Left hindlimb (tissue), 1 donor: ENCODE data around the gene PHOX2A.
"Not testable (repeated sequence)": the region's sequence is repeated elsewhere in the genome, so short reads cannot be mapped to it uniquely, and the experiment has no call there.

Experiments
- DNase-seq: peaks from one replicate; pipeline ENCODE4 v3.0.0-alpha.2; 2018

The PHOX2A gene

DNA sequence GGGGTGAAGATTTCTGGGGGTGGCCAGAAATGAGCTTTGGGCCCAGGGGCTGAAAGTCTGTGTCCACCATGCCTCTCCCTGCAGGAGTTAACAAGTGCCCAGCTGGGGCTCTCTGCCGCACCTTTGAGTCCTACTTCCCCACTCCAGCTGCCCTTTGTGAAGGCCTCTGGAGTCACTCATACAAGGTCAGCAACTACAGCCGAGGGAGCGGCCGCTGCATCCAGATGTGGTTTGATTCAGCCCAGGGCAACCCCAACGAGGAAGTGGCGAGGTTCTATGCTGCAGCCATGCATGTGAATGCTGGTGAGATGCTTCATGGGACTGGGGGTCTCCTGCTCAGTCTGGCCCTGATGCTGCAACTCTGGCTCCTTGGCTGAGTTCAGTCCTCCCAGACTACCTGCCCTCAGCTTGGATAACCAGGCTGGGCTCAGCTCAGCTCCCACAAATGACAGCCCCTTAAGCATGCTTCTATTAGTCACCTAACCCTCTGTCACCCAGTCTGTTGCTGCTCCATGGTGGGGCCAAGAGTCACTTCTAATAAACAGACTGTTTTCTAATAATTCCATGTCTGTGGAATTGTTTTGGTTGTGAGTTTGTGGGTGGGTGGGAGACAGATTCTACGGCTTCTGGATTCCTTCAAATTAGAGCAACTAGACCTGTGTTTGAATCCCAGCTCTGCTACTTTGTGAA is 22.4 kb downstream of the PHOX2A start:
- no peak for DNase-seq

DNA sequence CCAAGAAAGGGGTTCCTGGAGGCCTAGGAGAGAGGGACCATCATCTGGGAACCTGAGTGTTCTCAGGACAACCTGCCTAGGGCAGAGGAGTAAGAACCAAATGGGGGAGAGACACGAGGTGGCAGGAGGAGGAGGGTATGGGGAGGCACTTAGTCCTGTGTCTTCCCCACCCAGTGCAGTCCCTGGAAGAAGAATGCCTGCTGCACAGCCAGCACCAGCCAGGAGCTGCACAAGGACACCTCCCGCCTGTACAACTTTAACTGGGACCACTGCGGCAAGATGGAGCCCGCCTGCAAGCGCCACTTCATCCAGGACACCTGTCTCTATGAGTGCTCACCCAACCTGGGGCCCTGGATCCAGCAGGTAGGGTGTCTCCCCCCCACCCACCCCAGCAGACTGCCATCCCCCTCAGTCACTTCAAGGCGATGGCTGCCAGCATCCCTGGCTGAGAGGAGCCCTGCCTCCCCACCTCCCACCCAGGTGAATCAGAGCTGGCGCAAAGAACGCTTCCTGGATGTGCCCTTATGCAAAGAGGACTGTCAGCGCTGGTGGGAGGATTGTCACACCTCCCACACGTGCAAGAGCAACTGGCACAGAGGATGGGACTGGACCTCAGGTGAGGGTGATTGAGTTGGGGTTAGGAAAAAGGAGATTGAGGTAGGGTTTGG is 23.1 kb downstream of the PHOX2A start:
- DNase-seq: no peak

DNA sequence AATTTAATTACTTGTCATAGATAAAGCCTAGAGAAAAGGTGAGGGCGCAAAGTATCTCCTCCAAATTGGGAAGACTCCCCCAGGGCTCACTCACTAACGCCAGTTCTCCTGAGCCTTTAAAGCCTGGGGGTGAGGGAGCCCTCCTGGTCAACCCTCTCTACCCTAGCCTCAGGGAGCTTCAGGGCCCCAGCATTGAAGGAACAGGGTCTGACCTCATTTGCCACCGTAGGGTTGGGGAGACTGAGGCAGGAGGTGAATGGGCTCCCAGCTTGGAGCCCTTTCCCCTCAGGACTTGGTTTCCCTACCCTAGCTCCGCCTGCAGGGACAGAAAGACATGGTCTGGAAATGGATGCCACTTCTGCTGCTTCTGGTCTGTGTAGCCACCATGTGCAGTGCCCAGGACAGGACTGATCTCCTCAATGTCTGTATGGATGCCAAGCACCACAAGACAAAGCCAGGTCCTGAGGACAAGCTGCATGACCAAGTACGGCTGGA is 25.7 kb downstream of the PHOX2A start:
- no peak for DNase-seq

DNA sequence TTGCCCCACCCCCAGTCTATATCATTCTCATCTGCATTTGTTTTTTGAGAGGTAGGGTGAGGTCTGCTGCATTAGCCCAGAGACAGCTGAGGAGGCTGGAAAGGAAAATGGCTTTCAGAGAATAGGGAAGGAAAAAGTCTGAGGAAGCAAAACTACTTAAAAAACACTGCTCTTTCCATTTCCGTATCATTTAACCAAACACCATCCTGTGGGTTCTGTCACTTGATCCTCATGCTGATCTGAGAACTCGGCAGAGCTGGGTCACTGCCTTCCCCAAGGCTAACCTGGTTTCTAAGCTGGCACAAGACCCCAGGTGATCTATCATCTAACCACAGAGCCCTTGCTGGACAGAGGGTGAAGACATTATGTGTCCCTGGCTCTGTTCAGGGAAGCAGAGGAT is 26.1 kb downstream of the PHOX2A start:
- no peak for DNase-seq

DNA sequence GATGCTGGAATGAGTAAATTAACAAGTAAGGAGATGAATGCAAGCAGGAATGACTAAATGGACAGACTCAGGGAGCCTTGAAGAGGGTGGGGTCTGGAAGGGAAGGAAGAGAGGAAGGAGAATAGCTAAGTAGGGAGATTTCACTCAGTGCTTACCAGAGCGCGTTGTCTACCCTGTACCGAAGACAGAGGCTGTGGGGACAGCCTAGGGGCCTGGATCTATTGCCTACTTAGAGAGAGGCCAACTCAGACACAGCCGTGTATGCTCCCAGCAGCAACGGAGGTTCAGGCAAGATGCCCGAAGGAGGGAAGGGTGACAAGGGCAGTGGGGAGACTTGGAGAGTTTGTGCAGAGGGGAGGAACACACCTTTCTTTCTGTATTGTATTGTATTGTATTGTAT is 27.3 kb downstream of the PHOX2A start, which contains the start of gene FOLR2:
Gene FOLR2, plus strand, starts transcription at position 157 of the 400 bp plus-strand sequence. CDS start 1,791 bp downstream, outside the sequence.
- DNase-seq: no peak

DNA sequence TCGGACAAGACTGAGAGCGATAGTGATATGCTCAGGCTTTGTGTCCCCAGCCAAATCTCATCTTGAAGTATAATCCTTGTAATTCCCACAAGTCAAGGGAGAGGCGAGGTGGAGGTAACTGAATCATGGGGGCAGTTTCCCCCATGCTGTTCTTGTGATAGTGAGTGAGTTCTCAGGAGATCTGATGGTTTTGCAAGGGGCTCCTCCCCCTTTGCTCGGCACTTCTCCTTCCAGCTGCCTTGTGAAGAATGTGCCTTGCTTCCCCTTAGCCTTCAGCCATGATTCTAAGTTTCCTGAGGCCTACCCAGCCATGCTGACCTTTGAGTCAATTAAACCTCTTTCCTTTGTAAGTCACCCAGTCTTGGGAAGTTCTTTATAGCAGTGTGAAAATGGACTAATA is 34.9 kb downstream of the PHOX2A start:
- no peak for DNase-seq

DNA sequence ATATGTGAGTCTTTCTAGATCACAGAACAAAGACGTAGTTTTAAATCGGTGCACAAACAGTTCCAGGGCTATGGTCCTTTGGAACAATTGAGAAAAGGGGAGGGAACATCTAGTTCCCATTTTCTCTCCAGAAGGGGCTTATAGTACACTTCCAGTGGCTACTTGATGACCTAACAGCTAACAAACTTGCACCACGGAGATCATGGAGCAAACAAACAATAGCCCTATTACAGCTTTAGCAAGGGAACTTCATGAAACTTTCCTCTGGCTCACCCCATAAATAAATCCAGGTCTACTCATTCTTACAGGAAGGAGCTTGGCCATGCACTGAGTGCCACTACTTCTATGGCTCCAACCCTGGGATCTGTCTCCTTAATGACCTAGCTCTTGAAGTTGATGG is 35.7 kb downstream of the PHOX2A start:
- no peak for DNase-seq

DNA sequence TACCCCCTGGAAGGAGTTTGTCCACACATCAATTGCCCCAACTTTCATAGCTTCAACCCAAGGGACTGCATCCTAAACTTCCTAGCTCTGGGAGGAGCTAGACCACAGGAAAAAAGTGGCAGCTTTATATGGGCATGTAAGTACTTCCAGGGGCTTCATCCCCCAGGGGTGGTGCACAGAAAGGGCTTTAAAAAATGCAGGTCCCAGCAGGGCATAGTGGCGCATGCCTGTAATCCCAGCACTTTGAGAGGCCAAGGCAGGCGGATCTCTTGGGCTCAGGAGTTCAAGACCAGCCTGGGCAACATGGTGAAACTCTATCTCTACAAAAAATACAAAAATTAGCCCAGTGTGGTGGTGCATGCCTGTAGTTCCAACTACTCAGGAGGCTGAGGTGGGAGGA is 37.2 kb downstream of the PHOX2A start:
- DNase-seq: not testable (repeated sequence)

DNA sequence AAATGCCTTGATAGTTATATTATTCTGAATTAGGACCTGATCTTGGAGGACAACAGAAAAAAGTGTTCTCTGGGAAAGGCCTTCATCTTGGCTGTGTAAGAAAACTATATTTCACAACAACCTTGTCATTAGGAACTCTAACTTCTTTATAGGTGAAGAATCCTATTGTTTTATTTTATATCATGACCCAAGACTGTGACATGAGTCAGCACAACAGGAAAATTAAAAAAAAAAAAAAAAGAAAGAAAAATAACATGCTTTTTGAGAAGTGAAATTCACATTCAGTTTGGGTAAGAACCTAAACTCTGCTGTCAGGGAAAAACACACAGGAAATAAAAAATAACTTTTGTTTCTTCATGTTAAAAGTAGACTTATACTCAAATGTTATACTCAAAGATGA is 39.1 kb downstream of the PHOX2A start:
- DNase-seq: no peak

DNA sequence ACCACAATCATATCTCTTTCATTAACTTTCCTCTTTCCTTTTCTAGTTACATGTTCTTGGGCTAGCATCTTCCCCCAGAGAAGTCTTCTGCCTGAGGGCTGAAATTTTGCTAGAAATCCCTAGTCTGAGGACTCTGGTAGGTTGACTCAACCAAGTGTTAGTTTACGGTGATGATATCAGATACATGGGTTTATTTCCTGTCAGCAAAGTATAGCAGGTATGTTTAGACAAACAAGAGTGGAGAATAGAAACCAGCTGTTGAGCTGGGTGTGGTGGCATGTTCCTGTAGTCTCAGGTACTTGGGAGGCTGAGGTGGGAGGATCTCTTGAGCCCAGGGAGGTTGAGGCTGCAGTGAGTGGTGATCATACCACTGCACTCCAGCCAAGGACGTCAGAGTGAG is 40.8 kb downstream of the PHOX2A start:
- DNase-seq: no peak

DNA sequence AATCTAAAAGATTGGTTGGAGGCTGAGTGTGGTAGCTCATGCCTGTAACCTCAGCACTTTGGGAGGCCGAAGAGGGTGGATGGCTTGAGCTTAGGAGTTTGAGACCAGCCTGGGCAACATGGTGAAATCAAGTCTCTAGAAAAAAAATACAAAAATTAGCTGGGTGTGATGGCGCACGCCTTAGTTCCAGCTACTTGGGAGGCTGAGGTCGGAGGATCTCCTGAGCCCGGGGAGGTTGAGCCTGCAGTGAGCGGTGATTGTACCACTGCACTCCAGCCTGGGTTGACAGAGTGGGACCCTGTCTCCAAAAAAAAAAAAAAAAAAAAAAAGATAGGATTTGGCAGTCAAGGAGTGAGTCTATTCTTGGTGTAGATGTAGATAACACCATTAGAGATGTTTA is 41.4 kb downstream of the PHOX2A start:
- DNase-seq: no peak

DNA sequence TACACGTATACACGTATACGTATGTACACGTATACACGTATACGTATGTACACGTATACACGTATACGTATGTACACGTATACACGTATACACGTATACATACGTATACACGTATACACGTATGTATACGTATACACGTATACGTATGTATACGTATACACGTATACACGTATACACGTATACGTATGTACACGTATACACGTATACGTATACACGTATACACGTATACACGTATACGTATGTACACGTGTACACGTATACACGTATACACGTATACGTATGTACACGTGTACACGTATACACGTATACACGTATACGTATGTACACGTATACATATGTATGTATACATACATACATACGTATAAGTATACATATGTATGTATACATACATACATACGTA is 42.5 kb downstream of the PHOX2A start:
- DNase-seq: not testable (repeated sequence)

DNA sequence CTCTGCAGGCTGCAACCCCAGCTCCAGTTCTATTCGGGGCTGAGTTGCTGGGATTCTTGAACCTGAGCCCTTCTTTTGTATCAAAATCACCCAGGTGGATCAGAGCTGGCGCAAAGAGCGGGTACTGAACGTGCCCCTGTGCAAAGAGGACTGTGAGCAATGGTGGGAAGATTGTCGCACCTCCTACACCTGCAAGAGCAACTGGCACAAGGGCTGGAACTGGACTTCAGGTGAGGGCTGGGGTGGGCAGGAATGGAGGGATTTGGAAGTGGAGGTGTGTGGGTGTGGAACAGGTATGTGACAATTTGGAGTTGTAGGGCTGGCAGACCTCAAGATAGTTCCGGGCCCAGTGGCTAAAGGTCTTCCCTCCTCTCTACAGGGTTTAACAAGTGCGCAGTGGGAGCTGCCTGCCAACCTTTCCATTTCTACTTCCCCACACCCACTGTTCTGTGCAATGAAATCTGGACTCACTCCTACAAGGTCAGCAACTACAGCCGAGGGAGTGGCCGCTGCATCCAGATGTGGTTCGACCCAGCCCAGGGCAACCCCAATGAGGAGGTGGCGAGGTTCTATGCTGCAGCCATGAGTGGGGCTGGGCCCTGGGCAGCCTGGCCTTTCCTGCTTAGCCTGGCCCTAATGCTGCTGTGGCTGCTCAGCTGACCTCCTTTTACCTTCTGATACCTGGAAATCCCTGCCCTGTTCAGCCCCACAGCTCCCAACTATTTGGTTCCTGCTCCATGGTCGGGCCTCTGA is 48.3 kb downstream of the PHOX2A start:
- DNase-seq: no peak

DNA sequence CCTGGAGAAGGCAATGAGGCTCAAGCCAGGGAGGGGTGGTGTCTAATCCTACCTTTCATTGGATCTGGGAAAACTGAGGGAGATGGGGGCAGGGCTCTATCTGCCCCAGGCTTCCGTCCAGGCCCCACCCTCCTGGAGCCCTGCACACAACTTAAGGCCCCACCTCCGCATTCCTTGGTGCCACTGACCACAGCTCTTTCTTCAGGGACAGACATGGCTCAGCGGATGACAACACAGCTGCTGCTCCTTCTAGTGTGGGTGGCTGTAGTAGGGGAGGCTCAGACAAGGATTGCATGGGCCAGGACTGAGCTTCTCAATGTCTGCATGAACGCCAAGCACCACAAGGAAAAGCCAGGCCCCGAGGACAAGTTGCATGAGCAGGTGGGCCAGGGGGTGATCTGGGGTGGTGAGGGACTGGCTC is 52.0 kb downstream of the PHOX2A start, which contains the start of gene FOLR1:
Gene FOLR1, plus strand, starts transcription at position 180 of the 421 bp plus-strand sequence. Its CDS starts 34 bp downstream, at position 214.
- no peak for DNase-seq

DNA sequence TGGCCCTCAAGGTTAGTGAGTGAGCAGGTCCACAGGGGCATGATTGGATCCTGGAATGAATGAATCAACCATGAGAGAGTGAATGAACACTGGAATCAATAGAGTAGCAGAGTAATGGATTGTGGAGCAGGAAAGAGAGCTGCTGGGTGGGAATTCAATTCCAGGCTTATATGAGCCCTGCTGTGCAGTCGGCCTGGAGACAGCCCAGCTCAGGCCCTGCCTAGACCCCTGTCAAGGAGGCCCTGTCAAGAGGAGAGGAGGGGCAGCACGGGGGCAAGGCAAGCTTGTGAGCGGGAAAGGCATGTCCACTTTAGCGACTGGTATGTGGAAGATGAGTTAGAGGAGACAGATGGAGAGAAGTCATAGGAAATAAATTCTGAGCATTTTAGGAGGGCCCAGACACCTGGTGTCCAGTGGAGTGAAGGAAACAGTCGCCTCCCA is 53.3 kb downstream of the PHOX2A start:
- no peak for DNase-seq

DNA sequence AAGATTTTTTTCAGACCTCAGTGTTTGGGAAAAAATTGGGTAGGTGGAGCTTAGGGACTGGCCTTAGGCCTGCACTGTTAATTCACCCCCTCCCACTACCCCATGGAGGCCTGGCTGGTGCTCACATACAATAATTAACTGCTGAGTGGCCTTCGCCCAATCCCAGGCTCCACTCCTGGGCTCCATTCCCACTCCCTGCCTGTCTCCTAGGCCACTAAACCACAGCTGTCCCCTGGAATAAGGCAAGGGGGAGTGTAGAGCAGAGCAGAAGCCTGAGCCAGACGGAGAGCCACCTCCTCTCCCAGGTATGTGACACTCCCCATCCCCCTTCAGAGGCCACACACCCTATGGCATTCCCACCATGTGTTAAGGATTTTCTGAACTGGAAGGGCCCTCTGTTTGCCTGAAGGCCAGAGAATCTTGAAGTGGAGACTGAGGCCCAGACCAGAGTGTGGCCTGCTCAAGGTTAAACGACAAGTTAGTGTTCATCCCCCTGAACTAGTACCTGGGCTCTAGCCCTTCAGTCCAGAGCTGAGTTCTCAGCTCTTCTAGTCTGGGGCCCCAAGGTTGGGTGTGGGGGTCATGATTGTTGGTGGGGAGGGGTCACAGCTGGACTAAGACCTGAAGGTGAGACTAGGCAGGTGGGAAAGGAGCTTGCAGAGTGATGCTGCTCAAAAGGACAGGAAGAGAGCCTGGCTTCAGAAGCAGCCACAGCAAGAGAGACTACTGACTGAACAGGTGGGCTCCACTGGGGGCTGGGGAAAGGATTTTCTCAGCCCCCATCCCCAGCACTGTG is 54.3 kb downstream of the PHOX2A start:
- peak; percentile 66 for DNase-seq
